Tibial nerve (tissue), 4 donors: ENCODE results near the gene VAT1L.

ENCODE experiments used
- CTCF ChIP-seq, 5 experiments: fragments of 200-600 bp in 3 of 5; fragments of 450-650 bp in 2 of 5; sonication (generic) in 3 of 5; IDR thresholded peaks; one replicate each; pipeline ENCODE4 v1.5.1; 2016 to 2019; ENCODE audit warnings: antibody characterized with exemption in 5 of 5, mild to moderate bottlenecking in 3 of 5, moderate library complexity in 2 of 5
- EP300 ChIP-seq, 2 donors: sonication (generic); formaldehyde crosslinking; IDR thresholded peaks; one replicate each; pipeline ENCODE4 v1.6.1; 2017; ENCODE audit warnings: antibody characterized with exemption in 2 of 2, mild to moderate bottlenecking in 1 of 2
- POLR2A ChIP-seq, 2 donors: fragments of 450-650 bp; IDR thresholded peaks; one replicate each; pipeline ENCODE4 v1.6.1; 2017; ENCODE audit warnings: antibody characterized with exemption in 2 of 2, mild to moderate bottlenecking in 2 of 2, moderate library complexity in 2 of 2

GRCh38 chr16:77816293-77816692 is 27.9 kb downstream of the VAT1L start:
- TF ChIP-seq CTCF (IDR thresholded peaks at IDR 0.05) (no peak), POLR2A (IDR thresholded peaks at IDR 0.05) (no peak), EP300 (IDR thresholded peaks at IDR 0.05) (no peak)
